GM12872 (cell line): ENCODE data around the gene DALRD3.
A peak's percentile ranks its signal among the peaks of the same experiment; 100 is the strongest.

Experiments
- TF ChIP-seq, protein P1 (sequence below): IDR thresholded peaks from 3 replicates; pipeline ENCODE4 v1.5.1; 2011; ENCODE audit warnings: low read depth, mild to moderate bottlenecking, low read length, moderate library complexity; ENCODE audit not compliant: insufficient read depth

DALRD3 gene

DNA sequence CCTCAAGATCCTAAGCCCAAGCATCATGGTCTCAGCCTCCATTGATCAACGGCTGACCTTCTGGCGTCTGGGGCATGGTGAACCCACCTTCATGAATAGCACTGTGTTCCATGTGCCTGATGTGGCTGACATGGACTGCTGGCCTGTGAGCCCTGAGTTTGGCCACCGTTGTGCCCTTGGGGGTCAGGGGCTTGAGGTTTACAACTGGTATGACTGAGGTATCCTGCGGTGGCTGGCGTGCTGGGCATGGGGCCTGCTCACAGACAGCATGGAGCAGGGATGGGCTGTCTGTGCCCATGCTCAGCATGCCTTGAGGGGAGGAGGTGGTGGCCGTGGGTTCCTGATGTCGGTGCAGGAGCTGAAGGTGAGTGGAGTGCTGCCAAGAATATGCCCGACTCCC, 3.3 kb downstream of the DALRD3 start:
- TF ChIP-seq, protein P1, sequence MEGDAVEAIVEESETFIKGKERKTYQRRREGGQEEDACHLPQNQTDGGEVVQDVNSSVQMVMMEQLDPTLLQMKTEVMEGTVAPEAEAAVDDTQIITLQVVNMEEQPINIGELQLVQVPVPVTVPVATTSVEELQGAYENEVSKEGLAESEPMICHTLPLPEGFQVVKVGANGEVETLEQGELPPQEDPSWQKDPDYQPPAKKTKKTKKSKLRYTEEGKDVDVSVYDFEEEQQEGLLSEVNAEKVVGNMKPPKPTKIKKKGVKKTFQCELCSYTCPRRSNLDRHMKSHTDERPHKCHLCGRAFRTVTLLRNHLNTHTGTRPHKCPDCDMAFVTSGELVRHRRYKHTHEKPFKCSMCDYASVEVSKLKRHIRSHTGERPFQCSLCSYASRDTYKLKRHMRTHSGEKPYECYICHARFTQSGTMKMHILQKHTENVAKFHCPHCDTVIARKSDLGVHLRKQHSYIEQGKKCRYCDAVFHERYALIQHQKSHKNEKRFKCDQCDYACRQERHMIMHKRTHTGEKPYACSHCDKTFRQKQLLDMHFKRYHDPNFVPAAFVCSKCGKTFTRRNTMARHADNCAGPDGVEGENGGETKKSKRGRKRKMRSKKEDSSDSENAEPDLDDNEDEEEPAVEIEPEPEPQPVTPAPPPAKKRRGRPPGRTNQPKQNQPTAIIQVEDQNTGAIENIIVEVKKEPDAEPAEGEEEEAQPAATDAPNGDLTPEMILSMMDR: no peak

GRCh38 chr3:49013738-49014660, 4.4 kb downstream of the DALRD3 start:
- TF ChIP-seq, protein P1: peak; percentile 84

GRCh38 chr3:49013113-49013737, 5.2 kb downstream of the DALRD3 start:
- TF ChIP-seq, protein P1: no peak

DNA sequence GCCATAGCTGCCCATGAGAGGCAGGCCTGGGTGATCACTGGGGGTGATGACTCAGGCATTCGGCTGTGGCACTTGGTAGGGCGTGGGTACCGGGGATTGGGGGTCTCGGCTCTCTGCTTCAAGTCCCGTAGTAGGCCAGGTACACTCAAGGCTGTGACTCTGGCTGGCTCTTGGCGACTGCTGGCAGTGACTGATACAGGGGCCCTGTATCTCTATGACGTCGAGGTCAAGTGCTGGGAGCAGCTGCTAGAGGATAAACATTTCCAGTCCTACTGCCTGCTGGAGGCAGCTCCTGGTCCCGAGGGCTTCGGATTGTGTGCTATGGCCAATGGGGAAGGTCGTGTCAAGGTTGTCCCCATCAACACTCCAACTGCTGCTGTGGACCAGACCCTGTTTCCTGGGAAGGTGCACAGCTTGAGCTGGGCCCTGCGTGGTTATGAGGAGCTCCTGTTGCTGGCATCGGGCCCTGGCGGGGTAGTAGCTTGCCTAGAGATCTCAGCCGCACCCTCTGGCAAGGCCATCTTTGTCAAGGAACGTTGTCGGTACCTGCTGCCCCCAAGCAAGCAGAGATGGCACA, 5.9 kb downstream of the DALRD3 start:
- TF ChIP-seq, protein P1: no peak

DNA sequence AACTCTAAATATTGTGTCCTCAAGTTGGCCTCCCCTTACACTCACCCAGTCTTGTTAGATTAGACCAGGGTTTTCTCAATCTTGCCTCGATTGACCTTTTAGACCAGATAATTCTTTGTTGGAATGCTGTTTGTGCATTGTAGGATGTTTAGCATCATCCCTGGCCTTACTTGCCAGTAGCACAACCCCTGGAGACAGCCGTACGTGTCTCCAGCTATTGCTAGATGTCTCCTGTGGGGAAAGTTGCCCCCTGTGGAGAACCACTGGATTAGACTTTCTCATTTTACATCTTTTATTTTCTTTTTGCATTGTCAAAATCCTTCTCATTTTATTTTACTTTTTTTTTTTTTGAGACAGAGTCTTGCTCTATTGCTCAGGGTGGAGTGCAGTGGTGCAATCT, 9.0 kb downstream of the DALRD3 start:
- TF ChIP-seq, protein P1: no peak

- TF ChIP-seq, protein P1: no peak
Observed at GRCh38 chr3:49007771-49008528, 10.4 kb downstream of the DALRD3 start.
